IPS-15b (cell line): ENCODE measurements around the gene GSK3B.

ENCODE experiments used
- H3K27me3 ChIP-seq: one replicate; pipeline ENCODE4 v1.6.1; 2013; ENCODE audit warnings: low read length; ENCODE audit not compliant: control insufficient read depth, insufficient read depth
- H3K36me3 ChIP-seq: one replicate; pipeline ENCODE4 v1.6.1; 2013; ENCODE audit warnings: low read length; ENCODE audit not compliant: control insufficient read depth, insufficient read depth
- H3K4me1 ChIP-seq: one replicate; pipeline ENCODE4 v1.6.1; 2013; ENCODE audit warnings: mild to moderate bottlenecking, low read length; ENCODE audit not compliant: control insufficient read depth, insufficient read depth
- H3K4me3 ChIP-seq: one replicate; pipeline ENCODE4 v1.5.1; 2013; ENCODE audit warnings: low read depth, low read length
- H3K9ac ChIP-seq: one replicate; pipeline ENCODE4 v1.6.1; 2013; ENCODE audit warnings: low read depth, mild to moderate bottlenecking, low read length
- H3K9me3 ChIP-seq: one replicate; pipeline ENCODE4 v1.6.1; 2013; ENCODE audit warnings: mild to moderate bottlenecking, low read length; ENCODE audit not compliant: control insufficient read depth, insufficient read depth

The GSK3B gene

GRCh38 chr3:120094776-120095225 lies 554 bp upstream of the GSK3B start:
- Histone ChIP-seq H3K9me3 (no peaks in the 10 kb centered on the region), H3K4me1 (no peaks in the 10 kb centered on the region)

DNA sequence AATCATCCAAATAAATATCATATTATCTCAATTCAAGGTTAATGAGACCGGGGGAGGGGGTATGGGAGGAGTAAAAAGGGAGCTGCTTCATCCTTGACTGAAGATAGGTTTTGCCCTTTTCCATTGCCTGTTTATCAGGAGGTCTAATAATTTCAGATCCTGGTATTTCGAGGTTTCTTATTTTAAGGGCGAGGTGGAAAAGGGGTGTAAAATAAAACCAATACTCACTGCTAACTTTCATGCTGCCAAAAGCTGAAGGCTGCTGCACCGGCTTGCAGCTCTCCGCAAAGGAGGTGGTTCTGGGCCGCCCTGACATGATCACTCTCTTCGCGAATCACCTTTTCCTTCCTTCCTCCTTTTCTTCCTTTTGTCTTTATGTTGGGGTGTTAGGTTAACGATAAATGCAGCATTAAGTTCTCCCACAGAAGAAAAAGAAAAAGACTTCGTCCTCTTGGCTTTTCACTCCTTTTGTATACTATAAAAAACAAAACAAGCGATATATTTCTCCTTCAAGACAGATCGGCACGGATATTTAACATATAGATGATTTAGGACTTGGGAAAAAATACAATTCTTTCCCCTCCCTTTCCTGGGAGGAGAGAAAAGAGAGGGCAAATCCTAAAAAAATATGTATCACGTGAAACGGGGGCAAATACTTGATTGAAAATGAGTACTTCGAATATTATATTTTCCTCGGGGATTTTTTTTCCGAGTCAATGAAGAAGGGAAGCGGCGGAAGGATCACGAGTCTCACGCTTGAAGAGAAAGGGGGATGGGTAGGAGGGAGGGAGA lies 932 bp downstream of the GSK3B start:
- Histone ChIP-seq H3K27me3 (no peaks in the 10 kb centered on the region), H3K9ac (peak overlapping the region; percentile 80), H3K36me3 (no peaks in the 10 kb centered on the region), H3K4me3 (peak overlapping the region; percentile 92), H3K9me3 (no peaks in the 10 kb centered on the region), H3K4me1 (no peaks in the 10 kb centered on the region)

More at GRCh38 chr3:120094776-120095225, 554 bp upstream of the GSK3B start:
- H3K4me3 ChIP-seq, result peak overlapping the region; percentile 92
- H3K27me3 ChIP-seq, result no peaks in the 10 kb centered on the region
- H3K36me3 ChIP-seq, result no peaks in the 10 kb centered on the region
- peak overlapping the region; percentile 99 for H3K9ac ChIP-seq

DNA sequence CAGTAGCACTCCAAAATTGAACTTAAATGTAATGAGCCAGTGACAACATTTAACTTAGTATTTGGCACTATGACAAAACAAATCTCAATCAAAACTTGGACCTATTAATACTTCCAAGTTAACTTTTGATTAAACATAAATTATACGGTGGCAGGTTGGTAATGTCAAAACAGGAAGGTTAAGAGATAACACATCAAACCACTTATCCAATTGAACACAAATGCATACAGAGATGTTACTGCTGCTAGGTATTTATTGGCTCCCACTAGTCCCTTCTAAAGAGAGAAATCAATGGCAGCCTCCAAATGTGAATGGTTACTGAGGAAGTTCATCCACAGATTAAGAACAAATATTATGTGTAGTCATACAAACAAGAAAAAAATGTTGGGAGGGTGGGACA lies 1.8 kb downstream of the GSK3B start:
- Histone ChIP-seq H3K9me3 (no peaks in the 10 kb centered on the region), H3K36me3 (no peaks in the 10 kb centered on the region), H3K9ac (no peak overlapping the region), H3K27me3 (no peaks in the 10 kb centered on the region), H3K4me1 (no peaks in the 10 kb centered on the region), H3K4me3 (peak overlapping the region; percentile 92)

GRCh38 chr3:120090422-120090821 lies 3.8 kb downstream of the GSK3B start:
- Histone ChIP-seq H3K27me3 (no peaks in the 10 kb centered on the region), H3K36me3 (no peaks in the 10 kb centered on the region), H3K4me1 (no peaks in the 10 kb centered on the region), H3K4me3 (peak overlapping the region; percentile 92), H3K9me3 (no peaks in the 10 kb centered on the region), H3K9ac (no peak overlapping the region)

GRCh38 chr3:120089089-120089488 lies 5.2 kb downstream of the GSK3B start:
- H3K27me3 ChIP-seq, result no peaks in the 10 kb centered on the region
- H3K4me3 ChIP-seq, result no peak overlapping the region
- no peaks in the 10 kb centered on the region for H3K9me3 ChIP-seq
- H3K36me3 ChIP-seq, result no peaks in the 10 kb centered on the region
- H3K4me1 ChIP-seq, result no peaks in the 10 kb centered on the region
- no peak overlapping the region for H3K9ac ChIP-seq

- H3K9me3 ChIP-seq, result no peaks in the 10 kb centered on the region
- H3K36me3 ChIP-seq, result no peaks in the 10 kb centered on the region
- H3K4me3 ChIP-seq, result no peak overlapping the region
- no peaks in the 10 kb centered on the region for H3K4me1 ChIP-seq
- H3K27me3 ChIP-seq, result no peaks in the 10 kb centered on the region
- H3K9ac ChIP-seq, result no peak overlapping the region
These were observed 5.6 kb downstream of the GSK3B start for GRCh38 chr3:120088622-120089021.

GRCh38 chr3:120081719-120082118 lies 12.5 kb downstream of the GSK3B start:
- Histone ChIP-seq H3K4me1 (no peaks in the 10 kb centered on the region), H3K36me3 (no peaks in the 10 kb centered on the region), H3K9ac (no peak overlapping the region), H3K4me3 (no peak overlapping the region), H3K27me3 (no peaks in the 10 kb centered on the region), H3K9me3 (no peaks in the 10 kb centered on the region)

- Histone ChIP-seq H3K4me3 (no peak overlapping the region), H3K4me1 (no peaks in the 10 kb centered on the region), H3K9me3 (no peaks in the 10 kb centered on the region), H3K27me3 (no peaks in the 10 kb centered on the region), H3K9ac (no peak overlapping the region), H3K36me3 (no peaks in the 10 kb centered on the region)
These were observed 13.4 kb downstream of the GSK3B start for GRCh38 chr3:120080836-120081235.

- no peaks in the 10 kb centered on the region for H3K4me1 ChIP-seq
- no peak overlapping the region for H3K9ac ChIP-seq
- H3K4me3 ChIP-seq, result no peak overlapping the region
- no peaks in the 10 kb centered on the region for H3K27me3 ChIP-seq
- no peaks in the 10 kb centered on the region for H3K9me3 ChIP-seq
- H3K36me3 ChIP-seq, result no peaks in the 10 kb centered on the region
These were observed 16.5 kb downstream of the GSK3B start for GRCh38 chr3:120077731-120078130.

DNA sequence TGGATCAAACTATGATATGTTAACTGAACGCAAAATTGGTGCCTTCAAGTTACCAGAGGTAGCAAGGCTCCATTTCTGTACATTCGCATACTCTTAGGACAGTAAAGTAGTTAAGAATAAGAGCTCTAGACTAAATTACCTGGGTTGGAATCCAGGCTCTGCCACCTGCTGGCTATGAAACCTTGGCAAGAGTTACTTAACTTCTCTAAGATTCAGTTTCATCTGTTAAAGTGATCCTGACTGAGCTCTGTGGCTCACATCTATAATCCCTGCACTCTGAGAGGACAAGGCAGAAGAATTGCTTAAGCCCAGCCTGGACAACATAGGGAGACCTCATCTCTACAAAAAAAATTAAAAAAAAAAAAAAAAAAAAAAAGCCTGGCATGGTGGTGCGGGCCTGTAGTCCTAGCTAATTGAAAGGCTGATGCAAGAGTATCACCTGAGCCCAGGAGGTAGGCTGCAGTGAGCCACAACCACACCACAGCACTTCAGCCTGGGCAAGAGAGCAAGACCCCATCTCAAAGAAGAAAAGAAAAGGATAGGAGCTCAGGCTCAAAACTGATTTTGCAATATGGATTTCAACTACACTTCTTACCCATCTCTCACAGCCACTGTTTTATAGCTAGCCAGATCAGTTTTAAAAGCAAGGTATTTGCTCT lies 21.3 kb downstream of the GSK3B start:
- Histone ChIP-seq H3K36me3 (no peaks in the 10 kb centered on the region), H3K27me3 (no peaks in the 10 kb centered on the region), H3K9me3 (no peaks in the 10 kb centered on the region), H3K9ac (no peak overlapping the region), H3K4me3 (no peak overlapping the region), H3K4me1 (peaks cover 4% of the 10 kb centered on the region)

GRCh38 chr3:120071259-120071658 lies 23.0 kb downstream of the GSK3B start:
- H3K9me3 ChIP-seq, result no peaks in the 10 kb centered on the region
- no peaks in the 10 kb centered on the region for H3K36me3 ChIP-seq
- H3K27me3 ChIP-seq, result no peaks in the 10 kb centered on the region
- H3K4me1 ChIP-seq, result peaks cover 12% of the 10 kb centered on the region
- H3K4me3 ChIP-seq, result no peak overlapping the region
- H3K9ac ChIP-seq, result no peak overlapping the region
